H1 (cell line): ENCODE data around the gene PRDM10. TPM values are rescaled to one million over a fixed set of nuclear protein-coding genes. Genes with fewer than 3 reads are reported as not detected.

ENCODE experiments used
- BACH1 ChIP-seq: IDR thresholded peaks from 2 replicates; pipeline ENCODE4 v1.6.1; 2012; ENCODE audit warnings: low read length, improper control_type of control experiment
- polyA plus RNA-seq, 7 experiments: library from polyadenylated mRNA; depleted of rRNA in 3 of 7; stranded (reverse) in 5 of 7; unstranded in 2 of 7; fragments of >200 nt in 5 of 7; fragments of 200-250 nt in 2 of 7; gene quantifications; 1 replicate in 5 of 7; 2 replicates in 1 of 7; 4 replicates in 1 of 7; pipeline versions ENCODE4 v1.2.1 to v1.2.3, GENCODE V29; 2011 to 2013; ENCODE audit warnings: missing spikeins in 2 of 7, mixed read lengths in 2 of 7
- total RNA-seq: library from RNA; stranded (reverse); fragmentation: NEBNext Ultra II Directional; extraction: Animal tissue kit (Norgen Biotek cat#: 25700); gene quantifications from 2 replicates; pipeline ENCODE4 v1.2.1, GENCODE V29; 2021

PRDM10 gene
- total and polyA plus RNA-seq, 2 of the 8 experiments (the other 6 are each of a cell fraction or from before 2014, with no cell fraction given), result 15.5 to 19.2 TPM

DNA sequence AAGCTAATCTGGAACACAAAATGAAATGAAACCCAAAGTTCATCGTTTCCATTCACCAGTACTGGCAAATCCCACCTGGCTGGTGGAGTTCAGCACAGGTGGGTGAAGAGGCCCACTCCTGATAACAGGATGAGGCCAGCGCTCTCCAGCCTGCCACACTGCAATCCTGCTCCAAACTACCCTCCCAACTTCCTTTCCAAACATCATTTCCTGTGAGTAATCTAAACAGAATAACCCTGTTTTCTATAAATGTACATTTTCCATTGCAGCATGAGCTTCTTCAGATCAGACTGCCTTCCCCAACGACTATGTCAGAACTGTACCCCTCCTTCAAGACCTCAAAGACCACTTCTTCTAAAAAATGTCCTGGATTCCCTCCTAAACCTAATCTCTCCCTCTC lies 91.3 kb downstream of the PRDM10 start (continued):
- TF ChIP-seq BACH1, result no peak
- TF ChIP-seq, all 59 proteins: peak for 0
